ENCODE data around the gene GNG13.
"Not testable (repeated sequence)": the region's sequence is repeated elsewhere in the genome, so short reads cannot be mapped to it uniquely, and the experiment has no call there.

GNG13 gene

GRCh38 chr16:840561-841454 lies 40.3 kb upstream of the GNG13 start:
- H3K4me1 Mint-ChIP-seq, result no peaks in the 10 kb centered on the region
- no peak overlapping the region for H3K4me3 Mint-ChIP-seq
- H3K36me3 Mint-ChIP-seq (ENCODE audit: insufficient read depth), result peaks cover 2% of the 10 kb centered on the region
- no peaks in the 10 kb centered on the region for H3K27me3 Mint-ChIP-seq
- ATAC-seq (replicated peaks; ENCODE audit: extremely low read depth, poor library complexity, severe bottlenecking), result no peak
- H3K9me3 Mint-ChIP-seq, result peaks cover 8% of the 10 kb centered on the region
- H3K27ac Mint-ChIP-seq (ENCODE audit: low read depth), result no peak overlapping the region
- DNase-seq (ENCODE audit: low spot score in 2 of 2), result no peak

GRCh38 chr16:839643-840408 lies 39.3 kb upstream of the GNG13 start:
- no peak overlapping the region for H3K27ac Mint-ChIP-seq (ENCODE audit: low read depth)
- DNase-seq (ENCODE audit: low spot score in 2 of 2), result no peak
- H3K36me3 Mint-ChIP-seq (ENCODE audit: insufficient read depth), result peaks cover 2% of the 10 kb centered on the region
- H3K4me1 Mint-ChIP-seq, result no peaks in the 10 kb centered on the region
- H3K27me3 Mint-ChIP-seq, result no peaks in the 10 kb centered on the region
- peaks cover 8% of the 10 kb centered on the region for H3K9me3 Mint-ChIP-seq
- ATAC-seq (replicated peaks; ENCODE audit: extremely low read depth, poor library complexity, severe bottlenecking), result no peak
- H3K4me3 Mint-ChIP-seq, result no peak overlapping the region

GRCh38 chr16:838741-839140 lies 38.2 kb upstream of the GNG13 start:
- DNase-seq (ENCODE audit: low spot score in 2 of 2), result no peak
- Mint-ChIP-seq H3K4me3 (no peak overlapping the region), H3K9me3 (peaks cover 8% of the 10 kb centered on the region), H3K27ac (ENCODE audit: low read depth) (no peak overlapping the region), H3K27me3 (no peaks in the 10 kb centered on the region), H3K4me1 (no peaks in the 10 kb centered on the region), H3K36me3 (ENCODE audit: insufficient read depth) (peaks cover 2% of the 10 kb centered on the region)
- no peak for ATAC-seq (replicated peaks; ENCODE audit: extremely low read depth, poor library complexity, severe bottlenecking)

- not testable (repeated sequence) for DNase-seq (ENCODE audit: low spot score in 2 of 2); H3K4me1 Mint-ChIP-seq; H3K36me3 Mint-ChIP-seq (ENCODE audit: insufficient read depth); H3K27me3 Mint-ChIP-seq; H3K27ac Mint-ChIP-seq (ENCODE audit: low read depth); ATAC-seq (replicated peaks; ENCODE audit: extremely low read depth, poor library complexity, severe bottlenecking); H3K4me3 Mint-ChIP-seq; H3K9me3 Mint-ChIP-seq
Measured at GRCh38 chr16:836822-837221, 36.3 kb upstream of the GNG13 start.

- Mint-ChIP-seq H3K4me1 (no peaks in the 10 kb centered on the region), H3K27ac (ENCODE audit: low read depth) (no peak overlapping the region), H3K9me3 (peaks cover 8% of the 10 kb centered on the region), H3K4me3 (no peak overlapping the region), H3K27me3 (no peaks in the 10 kb centered on the region), H3K36me3 (ENCODE audit: insufficient read depth) (peaks cover 2% of the 10 kb centered on the region)
- no peak for DNase-seq (ENCODE audit: low spot score in 2 of 2)
- ATAC-seq (replicated peaks; ENCODE audit: extremely low read depth, poor library complexity, severe bottlenecking), result no peak
Measured at GRCh38 chr16:836221-836620, 35.7 kb upstream of the GNG13 start.

- Mint-ChIP-seq H3K27me3 (peaks cover under 1% of the 10 kb centered on the region), H3K36me3 (ENCODE audit: insufficient read depth) (peaks cover 1% of the 10 kb centered on the region), H3K4me1 (no peaks in the 10 kb centered on the region), H3K27ac (ENCODE audit: low read depth) (no peak overlapping the region), H3K4me3 (no peak overlapping the region), H3K9me3 (peaks cover 8% of the 10 kb centered on the region)
- no peak for DNase-seq (ENCODE audit: low spot score in 2 of 2)
- ATAC-seq (replicated peaks; ENCODE audit: extremely low read depth, poor library complexity, severe bottlenecking), result no peak
Measured at GRCh38 chr16:835373-835772, 34.8 kb upstream of the GNG13 start.

GRCh38 chr16:833411-833810 lies 32.9 kb upstream of the GNG13 start:
- H3K4me3 Mint-ChIP-seq, result no peak overlapping the region
- no peak overlapping the region for H3K27ac Mint-ChIP-seq (ENCODE audit: low read depth)
- H3K4me1 Mint-ChIP-seq, result no peaks in the 10 kb centered on the region
- H3K9me3 Mint-ChIP-seq, result peaks cover 8% of the 10 kb centered on the region
- peaks cover 10% of the 10 kb centered on the region for H3K27me3 Mint-ChIP-seq
- no peaks in the 10 kb centered on the region for H3K36me3 Mint-ChIP-seq (ENCODE audit: insufficient read depth)
- ATAC-seq (replicated peaks; ENCODE audit: extremely low read depth, poor library complexity, severe bottlenecking) (no peak), DNase-seq (ENCODE audit: low spot score in 2 of 2) (no peak)

GRCh38 chr16:832652-833336 lies 32.3 kb upstream of the GNG13 start:
- peaks cover 8% of the 10 kb centered on the region for H3K9me3 Mint-ChIP-seq
- no peaks in the 10 kb centered on the region for H3K4me1 Mint-ChIP-seq
- no peaks in the 10 kb centered on the region for H3K36me3 Mint-ChIP-seq (ENCODE audit: insufficient read depth)
- no peak for ATAC-seq (replicated peaks; ENCODE audit: extremely low read depth, poor library complexity, severe bottlenecking)
- peaks cover 10% of the 10 kb centered on the region for H3K27me3 Mint-ChIP-seq
- no peak overlapping the region for H3K4me3 Mint-ChIP-seq
- H3K27ac Mint-ChIP-seq (ENCODE audit: low read depth), result no peak overlapping the region
- DNase-seq (ENCODE audit: low spot score in 2 of 2), result no peak

- DNase-seq (ENCODE audit: low spot score in 2 of 2) (no peak), ATAC-seq (replicated peaks; ENCODE audit: extremely low read depth, poor library complexity, severe bottlenecking) (no peak)
- Mint-ChIP-seq H3K36me3 (ENCODE audit: insufficient read depth) (no peaks in the 10 kb centered on the region), H3K27me3 (peaks cover 10% of the 10 kb centered on the region), H3K27ac (ENCODE audit: low read depth) (no peak overlapping the region), H3K4me1 (no peaks in the 10 kb centered on the region), H3K4me3 (no peak overlapping the region), H3K9me3 (peaks cover 7% of the 10 kb centered on the region)
Measured at GRCh38 chr16:831571-832413, 31.3 kb upstream of the GNG13 start.

- Mint-ChIP-seq H3K27me3 (peaks cover 12% of the 10 kb centered on the region), H3K9me3 (no peaks in the 10 kb centered on the region), H3K36me3 (ENCODE audit: insufficient read depth) (no peaks in the 10 kb centered on the region), H3K4me1 (no peaks in the 10 kb centered on the region), H3K27ac (ENCODE audit: low read depth) (no peak overlapping the region), H3K4me3 (no peak overlapping the region)
- DNase-seq (ENCODE audit: low spot score in 2 of 2) (no peak), ATAC-seq (replicated peaks; ENCODE audit: extremely low read depth, poor library complexity, severe bottlenecking) (no peak)
Measured at GRCh38 chr16:830871-831570, 30.5 kb upstream of the GNG13 start.

GRCh38 chr16:830107-830870 lies 29.8 kb upstream of the GNG13 start:
- Mint-ChIP-seq H3K4me3 (no peak overlapping the region), H3K27me3 (peaks cover 19% of the 10 kb centered on the region), H3K27ac (ENCODE audit: low read depth) (no peak overlapping the region), H3K4me1 (no peaks in the 10 kb centered on the region), H3K36me3 (ENCODE audit: insufficient read depth) (no peaks in the 10 kb centered on the region), H3K9me3 (no peaks in the 10 kb centered on the region)
- no peak for ATAC-seq (replicated peaks; ENCODE audit: extremely low read depth, poor library complexity, severe bottlenecking)
- no peak for DNase-seq (ENCODE audit: low spot score in 2 of 2)
